OCI-LY3 (cell line): ENCODE data around the gene THAP11.

Experiments used
- H2AFZ ChIP-seq: fragments of 200-600, 300-600 bp; shearing (Covaris generic); 2 replicates; pipeline ENCODE4 v1.6.0; 2014; ENCODE audit warnings: antibody characterized with exemption, low read depth, low read length
- H3K27ac ChIP-seq: fragments of 200-600, 300-600 bp; sonication (generic); 2 replicates; pipeline ENCODE4 v1.5.1; 2014; ENCODE audit warnings: mild to moderate bottlenecking, low read length, moderate library complexity, mixed read lengths
- H3K27me3 ChIP-seq: fragments of 200-600, 300-600 bp; sonication (generic); 2 replicates; pipeline ENCODE4 v1.6.1; 2014; ENCODE audit warnings: low read depth, low read length, mixed read lengths
- H3K36me3 ChIP-seq: fragments of 200-600, 300-600 bp; sonication (generic); replicated peaks from 2 replicates; pipeline ENCODE3; 2014; ENCODE audit warnings: low read depth, low read length, mixed read lengths
- H3K4me1 ChIP-seq: fragments of 300-600, 200-600 bp; sonication (generic); 2 replicates; pipeline ENCODE4 v1.6.1; 2014; ENCODE audit warnings: low read length, mixed read lengths
- H3K4me2 ChIP-seq: fragments of 200-600, 300-600 bp; sonication (generic); 2 replicates; pipeline ENCODE4 v1.6.1; 2014; ENCODE audit warnings: low read length, mixed read lengths
- H3K4me3 ChIP-seq: fragments of 300-600, 200-600 bp; sonication (generic); 2 replicates; pipeline ENCODE4 v1.5.1; 2014; ENCODE audit warnings: antibody characterized with exemption, mild to moderate bottlenecking, low read length, moderate library complexity
- H3K79me2 ChIP-seq: fragments of 300-600, 200-600 bp; shearing (Covaris generic); 2 replicates; pipeline ENCODE4 v1.6.1; 2014; ENCODE audit warnings: mild to moderate bottlenecking, low read length, mixed read lengths
- H3K9ac ChIP-seq: fragments of 300-600, 200-600 bp; shearing (Covaris generic); 2 replicates; pipeline ENCODE4 v1.6.0; 2014; ENCODE audit warnings: mild to moderate bottlenecking, low read length, moderate library complexity
- H3K9me3 ChIP-seq: fragments of 200-600, 300-600 bp; shearing (Covaris generic); 2 replicates; pipeline ENCODE4 v1.6.1; 2014; ENCODE audit warnings: low read length, mixed read lengths; ENCODE audit not compliant: insufficient read depth
- H4K20me1 ChIP-seq: fragments of 200-600, 300-600 bp; sonication (generic); 2 replicates; pipeline ENCODE4 v1.6.1; 2016; ENCODE audit warnings: low read length, mixed read lengths; ENCODE audit not compliant: insufficient read depth
- EZH2phosphoT487 ChIP-seq: fragments of 200-600 bp; shearing (Covaris generic); IDR thresholded peaks from 2 replicates; pipeline ENCODE4 v1.6.1; 2018; ENCODE audit warnings: antibody characterized with exemption, mixed run types, low read depth
- TF ChIP-seq, protein P1 (sequence below): fragments of 200-600, 300-600 bp; sonication (generic); IDR thresholded peaks from 2 replicates; pipeline ENCODE4 v1.5.1; 2014; ENCODE audit warnings: antibody characterized with exemption, low read length, low read depth

THAP11 gene

DNA sequence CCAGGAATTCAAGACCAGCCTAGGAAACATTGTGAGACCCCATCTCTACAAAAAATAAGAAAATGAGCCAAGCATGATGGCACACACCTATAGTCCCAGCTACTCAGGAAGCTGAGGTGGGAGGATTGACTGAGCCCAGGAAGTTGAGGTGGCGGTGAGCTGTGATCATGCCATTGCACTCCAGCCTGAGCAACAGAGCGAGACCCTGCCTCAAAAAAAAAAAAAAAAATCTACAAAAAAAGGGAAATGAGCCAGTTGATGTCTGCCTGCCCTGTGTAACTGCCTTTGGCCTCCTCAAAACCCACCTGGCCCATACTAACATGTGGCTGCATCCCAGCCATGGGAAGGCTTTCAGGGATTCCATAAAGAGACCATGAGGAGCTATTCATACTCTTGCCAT is 40.2 kb upstream of the THAP11 start:
- H3K4me1 ChIP-seq, result peaks cover 39% of the 10 kb centered on the region
- H3K27ac ChIP-seq, result peak overlapping the region; percentile 19; the same call in 1 of the 2 replicates
- no peaks in the 10 kb centered on the region for H3K27me3 ChIP-seq
- TF ChIP-seq, protein P1, sequence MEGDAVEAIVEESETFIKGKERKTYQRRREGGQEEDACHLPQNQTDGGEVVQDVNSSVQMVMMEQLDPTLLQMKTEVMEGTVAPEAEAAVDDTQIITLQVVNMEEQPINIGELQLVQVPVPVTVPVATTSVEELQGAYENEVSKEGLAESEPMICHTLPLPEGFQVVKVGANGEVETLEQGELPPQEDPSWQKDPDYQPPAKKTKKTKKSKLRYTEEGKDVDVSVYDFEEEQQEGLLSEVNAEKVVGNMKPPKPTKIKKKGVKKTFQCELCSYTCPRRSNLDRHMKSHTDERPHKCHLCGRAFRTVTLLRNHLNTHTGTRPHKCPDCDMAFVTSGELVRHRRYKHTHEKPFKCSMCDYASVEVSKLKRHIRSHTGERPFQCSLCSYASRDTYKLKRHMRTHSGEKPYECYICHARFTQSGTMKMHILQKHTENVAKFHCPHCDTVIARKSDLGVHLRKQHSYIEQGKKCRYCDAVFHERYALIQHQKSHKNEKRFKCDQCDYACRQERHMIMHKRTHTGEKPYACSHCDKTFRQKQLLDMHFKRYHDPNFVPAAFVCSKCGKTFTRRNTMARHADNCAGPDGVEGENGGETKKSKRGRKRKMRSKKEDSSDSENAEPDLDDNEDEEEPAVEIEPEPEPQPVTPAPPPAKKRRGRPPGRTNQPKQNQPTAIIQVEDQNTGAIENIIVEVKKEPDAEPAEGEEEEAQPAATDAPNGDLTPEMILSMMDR, result no peak
- no peak for TF ChIP-seq EZH2phosphoT487
- 0 out of 2 replicates have a peak overlapping the region, but pooled peaks have one; percentile 16 for H3K4me2 ChIP-seq
- no peak overlapping the region for H3K4me3 ChIP-seq
- no peaks in the 10 kb centered on the region for H3K9me3 ChIP-seq
- H2AFZ ChIP-seq, result no peak overlapping the region
- peaks cover 71% of the 10 kb centered on the region for H3K79me2 ChIP-seq
- no peak overlapping the region for H3K9ac ChIP-seq
- peaks cover 29% of the 10 kb centered on the region for H3K36me3 ChIP-seq
- peaks cover 25% of the 10 kb centered on the region for H4K20me1 ChIP-seq

DNA sequence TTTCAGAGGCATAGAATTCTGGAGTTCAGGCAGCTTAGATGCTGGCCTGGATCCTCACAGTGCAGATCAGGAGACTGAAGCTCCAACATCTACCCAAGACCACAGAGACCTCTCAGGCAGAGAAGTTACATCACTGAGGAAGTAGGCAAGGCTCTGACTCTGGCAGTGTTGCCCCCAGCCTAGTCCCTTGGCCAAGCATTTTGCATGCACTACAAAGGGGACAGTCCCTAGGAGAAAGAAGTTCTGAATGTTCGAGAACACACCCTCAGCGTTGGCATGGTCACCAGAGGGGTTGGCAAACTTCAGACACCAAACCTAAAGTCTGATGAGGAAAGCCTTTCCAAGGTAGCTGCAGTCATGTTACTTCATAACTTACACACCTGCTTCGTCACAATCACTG is 38.2 kb upstream of the THAP11 start:
- Histone ChIP-seq H3K4me1 (peaks cover 39% of the 10 kb centered on the region), H3K27ac (peak overlapping the region; percentile 38), H3K4me3 (peak overlapping the region; percentile 24; the same call in 1 of the 2 replicates), H3K36me3 (peaks cover 29% of the 10 kb centered on the region), H4K20me1 (peaks cover 20% of the 10 kb centered on the region), H3K9me3 (no peaks in the 10 kb centered on the region), H3K27me3 (no peaks in the 10 kb centered on the region), H3K9ac (no peak overlapping the region), H2AFZ (no peak overlapping the region), H3K79me2 (peaks cover 59% of the 10 kb centered on the region), H3K4me2 (peak overlapping the region; percentile 52)
- no peak for TF ChIP-seq EZH2phosphoT487
- TF ChIP-seq, protein P1, result no peak

DNA sequence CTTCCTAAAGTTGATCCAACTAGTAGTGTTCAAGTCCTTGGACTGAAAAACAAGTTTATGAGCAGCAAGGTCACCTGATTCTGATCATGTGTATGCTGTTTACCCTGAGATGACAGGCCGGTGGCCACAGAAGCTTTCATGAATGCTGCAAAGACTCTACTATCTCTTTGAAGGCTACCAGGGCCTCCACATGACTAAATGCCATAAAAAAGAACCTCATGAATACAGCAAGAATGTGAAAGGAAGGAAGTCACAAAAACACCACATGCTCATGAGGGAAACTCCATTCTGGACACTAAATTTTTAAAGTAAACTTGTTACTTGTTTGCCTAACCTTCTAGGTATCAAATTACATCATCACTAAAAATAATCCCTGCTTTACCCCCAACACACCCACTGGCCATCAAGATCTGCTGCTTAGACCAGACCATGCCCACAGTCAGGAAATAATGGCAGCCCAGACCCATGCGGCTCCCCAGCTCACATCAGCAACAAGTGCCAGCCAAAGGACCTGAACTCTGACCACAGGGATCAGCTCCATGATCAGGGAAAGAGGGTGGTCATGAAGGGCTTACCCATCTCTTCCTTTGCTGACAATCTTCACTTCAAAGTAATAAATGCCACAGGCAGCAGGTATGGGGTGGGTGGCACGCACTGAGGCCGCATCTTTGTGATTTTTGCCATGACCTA is 37.1 kb upstream of the THAP11 start:
- H3K27me3 ChIP-seq, result no peaks in the 10 kb centered on the region
- H3K9ac ChIP-seq, result peak overlapping the region; percentile 95
- H3K9me3 ChIP-seq, result no peaks in the 10 kb centered on the region
- peak overlapping the region; percentile 90 for H3K4me3 ChIP-seq
- peak overlapping the region; percentile 89 for H3K4me2 ChIP-seq
- TF ChIP-seq EZH2phosphoT487, result no peak
- TF ChIP-seq, protein P1, result no peak
- peaks cover 54% of the 10 kb centered on the region for H3K79me2 ChIP-seq
- H2AFZ ChIP-seq, result no peak overlapping the region
- H3K36me3 ChIP-seq, result peaks cover 29% of the 10 kb centered on the region
- H3K27ac ChIP-seq, result 0 out of 2 replicates have a peak overlapping the region, but pooled peaks have one; percentile 2
- H3K4me1 ChIP-seq, result peaks cover 39% of the 10 kb centered on the region
- peaks cover 20% of the 10 kb centered on the region for H4K20me1 ChIP-seq

DNA sequence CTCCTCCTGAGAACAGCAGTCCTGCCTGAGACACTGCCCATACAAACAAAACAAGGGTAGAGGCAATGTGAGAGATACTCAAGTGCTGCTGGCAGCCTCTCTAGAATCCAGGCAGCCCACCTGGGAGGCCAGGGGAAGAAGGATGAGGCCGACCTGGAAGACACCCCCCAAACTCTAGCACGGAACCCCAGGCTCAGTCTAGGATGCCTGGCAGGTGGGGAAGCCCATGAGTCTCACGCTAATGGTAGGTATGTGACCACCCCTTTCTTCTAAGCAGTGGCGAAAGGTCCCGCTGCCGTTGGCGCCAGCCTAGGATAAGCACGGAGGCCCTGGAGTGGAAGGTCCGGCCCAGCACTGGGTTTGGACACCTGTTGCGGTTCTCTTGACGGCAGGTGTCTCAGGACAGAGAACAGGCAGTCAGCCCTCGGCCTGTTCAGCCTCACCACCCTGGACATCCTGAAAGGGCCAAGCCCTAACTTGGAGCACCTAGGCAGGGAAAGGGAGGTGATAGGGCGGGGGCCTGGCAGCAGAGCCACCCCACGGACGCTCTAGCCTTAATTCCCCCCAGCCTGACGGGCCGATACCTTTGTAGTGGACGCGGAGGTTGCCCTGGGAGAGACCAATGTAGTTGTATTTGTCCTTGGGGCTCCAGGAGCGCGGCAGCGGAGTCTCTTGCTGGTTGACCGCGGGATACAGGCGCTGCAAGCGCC is 36.2 kb upstream of the THAP11 start:
- no peak for TF ChIP-seq EZH2phosphoT487
- TF ChIP-seq, protein P1, result no peak
- Histone ChIP-seq H3K4me1 (peaks cover 39% of the 10 kb centered on the region), H3K9ac (peak overlapping the region; percentile 95), H3K27ac (peak overlapping the region; percentile 45), H3K9me3 (no peaks in the 10 kb centered on the region), H3K27me3 (no peaks in the 10 kb centered on the region), H3K4me2 (peak overlapping the region; percentile 89), H3K36me3 (peaks cover 20% of the 10 kb centered on the region), H4K20me1 (peaks cover 11% of the 10 kb centered on the region; the same call in 1 of the 2 replicates), H3K79me2 (peaks cover 46% of the 10 kb centered on the region), H3K4me3 (peak overlapping the region; percentile 90), H2AFZ (peak overlapping the region; percentile 78)
